H1 (cell line): ENCODE measurements around the gene CCDC12. TPM values are rescaled to one million over a fixed set of nuclear protein-coding genes. Genes with fewer than 3 reads are reported as not detected.

Experiments used
- CTCF ChIA-PET: fragments of 300-600 bp; sonication (Branson Sonifier 250); formaldehyde crosslinking; loops from one replicate; lab custom pipeline; 2021; ENCODE audit not compliant: partially characterized antibody; lab: Charles Lee
- POLR2A ChIA-PET: fragments of 300-600 bp; sonication (Branson Sonifier 250); formaldehyde crosslinking; loops from one replicate; lab custom pipeline; 2021; ENCODE audit warnings: inconsistent platforms; ENCODE audit not compliant: partially characterized antibody; lab: Charles Lee
- DNase-seq, 2 experiments: peaks; one replicate each; pipeline versions ENCODE4 v3.0.0 to v3.0.0-alpha.2; 2010 to 2022; ENCODE audit warnings: low spot score in 2 of 2, low read depth in 1 of 2, mixed read lengths in 1 of 2
- FAIRE-seq: peaks from 2 replicates; lab custom pipeline; 2011; peaks lifted over from hg19 to GRCh38; lab: Jason Lieb, UNC
- H2AFZ ChIP-seq: 2 replicates; pipeline ENCODE4 v1.8.1; 2012; ENCODE audit warnings: low read length, inconsistent platforms
- H2AK5ac ChIP-seq: 2 replicates; pipeline ENCODE4 v1.6.1; 2013; ENCODE audit warnings: low read depth, low read length
- H2BK120ac ChIP-seq: replicated peaks from 2 replicates; pipeline ENCODE3; 2013; ENCODE audit warnings: low read depth, low read length, inconsistent platforms
- H2BK12ac ChIP-seq: 2 replicates; pipeline ENCODE4 v1.6.1; 2013; ENCODE audit warnings: low read depth, low read length
- H2BK15ac ChIP-seq: 2 replicates; pipeline ENCODE4 v1.6.1; 2013; ENCODE audit warnings: low read length
- H2BK20ac ChIP-seq: 2 replicates; pipeline ENCODE4 v1.6.1; 2013; ENCODE audit warnings: low read length
- H2BK5ac ChIP-seq: 2 replicates; pipeline ENCODE4 v1.6.1; 2013; ENCODE audit warnings: low read depth, low read length
- H3K14ac ChIP-seq: 2 replicates; pipeline ENCODE4 v1.6.1; 2013; ENCODE audit warnings: inconsistent platforms; ENCODE audit not compliant: insufficient read length
- H3K18ac ChIP-seq: 2 replicates; pipeline ENCODE4 v1.6.1; 2013; ENCODE audit warnings: low read length; ENCODE audit errors: extremely low read depth
- H3K23ac ChIP-seq: 2 replicates; pipeline ENCODE4 v1.6.1; 2013; ENCODE audit warnings: inconsistent platforms; ENCODE audit not compliant: insufficient read length
- H3K23me2 ChIP-seq: 2 replicates; pipeline ENCODE4 v1.6.1; 2013; ENCODE audit warnings: low read depth, low read length
- H3K27ac ChIP-seq: 2 replicates; pipeline ENCODE4 v1.6.1; 2011; ENCODE audit warnings: low read depth, low read length, inconsistent platforms
- H3K27me3 ChIP-seq, 4 experiments: replicated peaks in 1 of 4; 1 replicate in 1 of 4; 2 replicates in 3 of 4; pipeline versions ENCODE4 v1.6.1 to v1.8.1; 2011 to 2013; ENCODE audit warnings: low read length in 3 of 4, mild to moderate bottlenecking in 3 of 4, inconsistent platforms in 2 of 4, mixed read lengths in 2 of 4, moderate library complexity in 1 of 4; ENCODE audit not compliant: control insufficient read depth in 3 of 4, insufficient read depth in 3 of 4; ENCODE audit errors: extremely low read depth in 1 of 4
- H3K36me3 ChIP-seq, 4 experiments: 2 replicates each; pipeline versions ENCODE4 v1.6.1 to v1.8.1; 2011 to 2013; ENCODE audit warnings: mild to moderate bottlenecking in 4 of 4, low read length in 3 of 4, moderate library complexity in 2 of 4, control low read depth in 1 of 4, inconsistent platforms in 1 of 4; ENCODE audit not compliant: insufficient read depth in 4 of 4, control insufficient read depth in 2 of 4
- H3K4ac ChIP-seq: replicated peaks from 2 replicates; pipeline ENCODE3; 2013; ENCODE audit warnings: low read length, low read depth, mixed read lengths, inconsistent platforms; ENCODE audit not compliant: insufficient read length
- H3K4me1 ChIP-seq, 4 experiments: replicated peaks in 1 of 4; 1 replicate in 1 of 4; 2 replicates in 3 of 4; pipeline versions ENCODE4 v1.6.1 to v1.8.1; 2011 to 2013; ENCODE audit warnings: low read length in 3 of 4, inconsistent platforms in 2 of 4, mixed read lengths in 1 of 4; ENCODE audit not compliant: insufficient read depth in 4 of 4, control insufficient read depth in 3 of 4
- H3K4me2 ChIP-seq, 2 experiments: 2 replicates each; pipeline versions ENCODE4 v1.6.1 to v1.8.1; 2011 to 2013; ENCODE audit warnings: low read depth in 2 of 2, low read length in 2 of 2, control low read depth in 1 of 2, inconsistent platforms in 1 of 2, mild to moderate bottlenecking in 1 of 2; ENCODE audit not compliant: insufficient read depth in 1 of 2
- H3K4me3 ChIP-seq, 4 experiments: fragments of 200-600, 300-600 bp in 1 of 4; sonication (generic), shearing (Covaris generic), sonication (Bioruptor Twin) in 1 of 4; 2 replicates each; pipeline versions ENCODE4 v1.5.1 to v1.8.1; 2011 to 2016; ENCODE audit warnings: low read length in 4 of 4, low read depth in 3 of 4, control low read depth in 2 of 4, inconsistent platforms in 2 of 4, mild to moderate bottlenecking in 2 of 4, mixed read lengths in 1 of 4, moderate library complexity in 1 of 4; ENCODE audit not compliant: insufficient read depth in 2 of 4; ENCODE audit errors: extremely low read depth in 1 of 4
- H3K56ac ChIP-seq: replicated peaks from 2 replicates; pipeline ENCODE3; 2013; ENCODE audit warnings: low read depth, mild to moderate bottlenecking, mixed read lengths, low read length, inconsistent platforms; ENCODE audit not compliant: insufficient read length
- H3K79me1 ChIP-seq: 2 replicates; pipeline ENCODE4 v1.6.1; 2013; ENCODE audit warnings: low read depth, low read length, control low read depth
- H3K79me2 ChIP-seq, 2 experiments: 2 replicates each; pipeline versions ENCODE4 v1.6.1 to v1.8.1; 2012 to 2013; ENCODE audit warnings: low read length in 2 of 2, mild to moderate bottlenecking in 2 of 2, inconsistent platforms in 1 of 2; ENCODE audit not compliant: insufficient read depth in 2 of 2, control insufficient read depth in 1 of 2
- H3K9ac ChIP-seq, 4 experiments: replicated peaks in 1 of 4; 1 replicate in 1 of 4; 2 replicates in 3 of 4; pipeline versions ENCODE4 v1.6.1 to v1.8.1; 2011 to 2013; ENCODE audit warnings: low read depth in 3 of 4, low read length in 3 of 4, control low read depth in 2 of 4, mild to moderate bottlenecking in 2 of 4, moderate library complexity in 2 of 4, inconsistent platforms in 1 of 4; ENCODE audit errors: extremely low read depth in 1 of 4
- H3K9me3 ChIP-seq, 2 experiments: 2 replicates each; pipeline versions ENCODE4 v1.6.1 to v1.8.1; 2012 to 2013; ENCODE audit warnings: mild to moderate bottlenecking in 2 of 2, moderate library complexity in 2 of 2, control low read depth in 1 of 2, inconsistent platforms in 1 of 2, low read depth in 1 of 2, low read length in 1 of 2, mixed read lengths in 1 of 2; ENCODE audit not compliant: insufficient read depth in 2 of 2
- H4K20me1 ChIP-seq, 2 experiments: replicated peaks in 1 of 2; 2 replicates each; pipeline versions ENCODE3 to v1.8.1; 2011 to 2013; ENCODE audit warnings: inconsistent platforms in 2 of 2, low read length in 2 of 2, mild to moderate bottlenecking in 1 of 2; ENCODE audit not compliant: insufficient read depth in 2 of 2, control insufficient read depth in 1 of 2
- H4K5ac ChIP-seq: 2 replicates; pipeline ENCODE4 v1.6.1; 2013; ENCODE audit warnings: low read length, low read depth, mixed read lengths, inconsistent platforms; ENCODE audit not compliant: insufficient read length
- H4K8ac ChIP-seq: 2 replicates; pipeline ENCODE4 v1.8.0; 2013; ENCODE audit warnings: mild to moderate bottlenecking, moderate library complexity, low read length, inconsistent platforms; ENCODE audit not compliant: insufficient read depth; ENCODE audit errors: extremely low read depth
- H4K91ac ChIP-seq: replicated peaks from 2 replicates; pipeline ENCODE3; 2013; ENCODE audit warnings: low read length, mixed read lengths, inconsistent platforms; ENCODE audit not compliant: insufficient read length
- ASH2L ChIP-seq: fragments of 200-600, 300-600 bp; sonication (generic); IDR thresholded peaks from one replicate; pipeline ENCODE4 v1.7.1; 2017; ENCODE audit warnings: low read length
- BRCA1 ChIP-seq: IDR thresholded peaks from 2 replicates; pipeline ENCODE4 v1.6.1; 2012; ENCODE audit warnings: low read depth, low read length, improper control_type of control experiment
- GTF2F1 ChIP-seq: IDR thresholded peaks from 2 replicates; pipeline ENCODE4 v1.6.1; 2012; ENCODE audit warnings: low read depth, low read length, improper control_type of control experiment, borderline replicate concordance
- JUND ChIP-seq: IDR thresholded peaks from 2 replicates; pipeline ENCODE4 v1.6.1; 2011; ENCODE audit warnings: mild to moderate bottlenecking, improper control_type of control experiment, low read length
- MAFK ChIP-seq: IDR thresholded peaks from 2 replicates; pipeline ENCODE4 v1.6.1; 2012; ENCODE audit warnings: low read depth, mild to moderate bottlenecking, improper control_type of control experiment, low read length
- NRF1 ChIP-seq: IDR thresholded peaks from 2 replicates; pipeline ENCODE4 v1.6.1; 2011; ENCODE audit warnings: mild to moderate bottlenecking, low read depth, low read length, improper control_type of control experiment
- PHF8 ChIP-seq: fragments of 200-600 bp; sonication (generic); conservative IDR thresholded peaks from 2 replicates; pipeline ENCODE4 v1.7.1; 2012; ENCODE audit warnings: low read depth, mild to moderate bottlenecking, inconsistent platforms, low read length, moderate library complexity
- POLR2AphosphoS5 ChIP-seq: IDR thresholded peaks from 2 replicates; pipeline ENCODE4 v1.6.1; 2011; ENCODE audit warnings: low read depth, low read length
- RAD21 ChIP-seq, 2 experiments: IDR thresholded peaks in 1 of 2; conservative IDR thresholded peaks in 1 of 2; 2 replicates each; pipeline ENCODE4 v1.6.1; 2011; ENCODE audit warnings: low read depth in 2 of 2, low read length in 2 of 2, improper control_type of control experiment in 1 of 2, inconsistent platforms in 1 of 2, mild to moderate bottlenecking in 1 of 2, moderate library complexity in 1 of 2
- WGBS, 2 experiments: shearing (Covaris generic) in 1 of 2; methylation state at CpG; one replicate each; pipeline versions ENCODE4 v1.1.6 to v1.1.7; 2013 to 2015; ENCODE audit warnings: low lambda C conversion rate in 2 of 2, mixed read lengths in 2 of 2, inconsistent platforms in 1 of 2, low coverage in 1 of 2, missing lambda C conversion rate in 1 of 2; ENCODE audit not compliant: insufficient replicate concordance in 2 of 2, insufficient coverage in 1 of 2, insufficient read length in 1 of 2; ENCODE audit errors: extremely low coverage in 1 of 2, missing lambda C conversion rate in 1 of 2; 5-methylcytosine and 5-hydroxymethylcytosine counted together
- polyA plus RNA-seq, 7 experiments: library from polyadenylated mRNA; depleted of rRNA in 3 of 7; stranded (reverse) in 5 of 7; unstranded in 2 of 7; fragments of >200 nt in 5 of 7; fragments of 200-250 nt in 2 of 7; gene quantifications; 1 replicate in 5 of 7; 2 replicates in 1 of 7; 4 replicates in 1 of 7; pipeline versions ENCODE4 v1.2.1 to v1.2.3, GENCODE V29; 2011 to 2013; ENCODE audit warnings: missing spikeins in 2 of 7, mixed read lengths in 2 of 7
- total RNA-seq: library from RNA; stranded (reverse); fragmentation: NEBNext Ultra II Directional; extraction: Animal tissue kit (Norgen Biotek cat#: 25700); gene quantifications from 2 replicates; pipeline ENCODE4 v1.2.1, GENCODE V29; 2021
- TF ChIP-seq, protein P1 (sequence below): IDR thresholded peaks from 2 replicates; pipeline ENCODE4 v1.6.1; 2012; ENCODE audit warnings: inconsistent platforms

CCDC12 gene
- total and polyA plus RNA-seq, 2 of the 8 experiments (the other 6 are each of a cell fraction or from before 2014, with no cell fraction given) = 29.5 to 41.3 TPM

DNA sequence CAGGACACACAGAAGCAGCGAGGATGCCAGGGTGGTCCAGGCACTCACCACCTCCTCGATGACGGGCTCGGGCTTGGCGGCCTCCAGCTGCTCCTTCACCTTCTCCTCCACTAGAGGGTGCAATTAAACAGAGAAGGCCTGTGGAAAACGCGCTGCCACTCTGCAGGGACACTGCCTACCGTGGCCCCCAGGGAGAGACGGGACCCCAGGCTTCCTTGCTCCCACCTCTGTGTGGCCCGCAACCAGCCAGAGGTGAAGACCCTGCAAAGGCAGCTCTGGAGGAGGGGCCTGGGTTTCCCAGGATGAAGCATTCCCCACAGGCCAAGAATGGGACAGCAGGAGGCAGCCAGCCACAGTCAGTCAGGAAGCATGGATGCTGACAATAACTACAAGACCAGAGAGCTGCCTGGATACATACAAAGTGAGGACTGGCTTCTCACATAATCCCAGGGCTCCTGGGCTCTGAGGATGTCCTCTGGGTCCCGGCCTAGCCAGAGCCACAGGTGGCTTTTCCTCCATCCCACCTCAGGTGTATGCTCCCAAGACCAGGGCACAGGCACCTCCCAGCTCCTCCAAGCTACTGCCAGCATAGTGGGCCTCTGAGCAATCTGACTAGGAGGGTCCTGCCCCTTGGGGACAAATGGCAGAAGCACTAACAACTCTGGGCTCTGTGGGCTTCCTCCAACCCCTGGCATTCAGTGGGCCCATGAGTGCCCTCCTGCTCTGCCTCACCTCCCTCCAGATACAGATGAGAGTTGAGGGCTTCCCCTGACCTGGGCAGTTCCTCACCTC lies 52.8 kb downstream of the CCDC12 start:
- Histone ChIP-seq H3K23me2 (no peaks in the 10 kb centered on the region), H3K4me3 (no peak overlapping the region), H2AFZ (no peak overlapping the region), H3K27me3 (no peaks in the 10 kb centered on the region), H3K27ac (no peak overlapping the region; the same call in 1 of the 2 replicates), H2BK120ac (no peak overlapping the region), H3K18ac (no peak overlapping the region), H3K9ac (no peak overlapping the region), H3K23ac (no peak overlapping the region), H3K4me2 (no peak overlapping the region), H4K91ac (no peak overlapping the region), H3K9me3 (0 out of 4 replicates have a peak, but pooled peaks cover 0 to 2% of the 10 kb centered on the region in 2 experiments), H3K4me1 (no peaks in the 10 kb centered on the region), H2AK5ac (no peak overlapping the region), H2BK12ac (no peak overlapping the region), H4K5ac (no peak overlapping the region), H3K4ac (no peak overlapping the region), H2BK15ac (no peak overlapping the region), H4K8ac (no peak overlapping the region), H3K56ac (no peak overlapping the region), H3K36me3 (peaks cover 28 to 47% (median 36%) of the 10 kb centered on the region in 4 experiments), H2BK5ac (no peak overlapping the region; the same call in 1 of the 2 replicates), H3K79me1 (peaks cover 5% of the 10 kb centered on the region; the same call in 1 of the 2 replicates), H2BK20ac (no peak overlapping the region), H3K14ac (no peak overlapping the region), H4K20me1 (peaks cover 4 to 8% of the 10 kb centered on the region in 2 experiments), H3K79me2 (0 out of 4 replicates have a peak, but pooled peaks cover 0 to 6% of the 10 kb centered on the region in 2 experiments)
- DNase-seq (peak in 1 of 2 experiments; percentile 75), FAIRE-seq (no peak)
- ChIA-PET CTCF (interaction anchor here (0.8 to 9.9 kb wide), 41 partner anchors 10 to 485 kb away, joined by 3 to 104 read pairs (median 4); partner anchors contain the start of gene NBEAL2), POLR2A (interaction anchor here (0.6 to 1.7 kb wide), 6 partner anchors 9 to 69 kb away, joined by 3 to 8 read pairs (median 3); partner anchors contain the start of gene CCDC12)
- WGBS, 2 experiments = 58% methylated on average over 10 of the region's 11 CpGs; no CpG with 5 or more reads in 1 of the 2 experiments
- TF ChIP-seq NRF1 (no peak), JUND (no peak), POLR2AphosphoS5 (no peak; the same call in 1 of the 2 replicates), BRCA1 (no peak), GTF2F1 (no peak), RAD21 (IDR thresholded peaks at IDR 0.05 in 1 of 2, conservative IDR thresholded peaks at IDR 0.05 in 1 of 2; ENCODE audit: low read depth in 2 of 2, low read length in 2 of 2) (peak; percentile 74 to 77), MAFK (no peak), ASH2L (no peak), PHF8 (no peak)
- TF ChIP-seq, protein P1, sequence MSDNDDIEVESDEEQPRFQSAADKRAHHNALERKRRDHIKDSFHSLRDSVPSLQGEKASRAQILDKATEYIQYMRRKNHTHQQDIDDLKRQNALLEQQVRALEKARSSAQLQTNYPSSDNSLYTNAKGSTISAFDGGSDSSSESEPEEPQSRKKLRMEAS = no peak
